HG03039 (cell line): ENCODE data around the gene NAPSA.

Experiments used
- ATAC-seq: cut with Tn5 transposase; IDR thresholded peaks from one replicate; pipeline ENCODE4 v1.9.1; 2021; ENCODE audit warnings: mild to moderate bottlenecking, moderate library complexity; ENCODE audit not compliant: unreplicated experiment

Gene NAPSA

GRCh38 chr19:50320051-50320450, 45.4 kb downstream of the NAPSA start:
- no peak for ATAC-seq

- no peak for ATAC-seq
These were observed 46.3 kb downstream of the NAPSA start for GRCh38 chr19:50319156-50319555.

- ATAC-seq, result no peak
These were observed 47.0 kb downstream of the NAPSA start for GRCh38 chr19:50318438-50318837.

- ATAC-seq, result no peak
These were observed 48.3 kb downstream of the NAPSA start for GRCh38 chr19:50317115-50317514.

GRCh38 chr19:50315773-50316448, 49.5 kb downstream of the NAPSA start:
- no peak for ATAC-seq

GRCh38 chr19:50314724-50315708, 50.4 kb downstream of the NAPSA start:
- ATAC-seq, result no peak

DNA sequence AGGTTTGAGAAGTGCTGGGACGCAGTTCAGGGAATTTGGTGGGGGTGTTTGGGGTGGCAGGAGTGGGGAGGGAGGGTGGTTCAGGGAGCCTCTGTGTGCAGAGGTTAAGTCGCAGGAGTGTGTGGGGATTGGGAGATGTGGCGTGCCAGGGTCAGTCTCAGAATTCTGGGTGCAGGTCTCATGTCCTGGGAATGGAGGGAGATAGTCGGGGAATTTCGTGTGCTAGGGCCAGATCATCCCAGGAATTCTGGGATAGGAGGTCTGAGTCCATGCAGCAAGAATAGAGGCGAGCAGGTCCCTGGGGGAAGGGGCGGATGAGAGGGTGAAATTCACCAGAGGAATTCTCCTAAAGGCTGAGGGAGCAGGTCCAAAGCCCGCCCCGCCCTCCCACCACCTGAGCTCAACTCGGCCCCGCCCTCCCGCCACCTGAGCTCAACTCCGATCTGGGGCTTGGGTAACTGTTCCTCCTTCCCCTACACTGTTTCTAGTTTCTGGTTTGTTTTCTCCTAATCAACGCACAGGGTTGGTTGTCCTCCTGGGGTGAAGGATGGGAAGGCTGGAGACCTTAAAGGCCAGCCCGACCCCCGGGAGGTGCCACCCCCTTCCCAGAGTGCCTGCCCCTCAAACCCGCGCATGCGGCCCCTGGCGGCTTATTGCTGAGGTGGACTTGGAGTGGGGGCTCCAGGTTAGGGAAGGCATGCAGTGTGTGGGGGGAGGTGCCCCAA, 51.5 kb downstream of the NAPSA start:
- no peak for ATAC-seq

DNA sequence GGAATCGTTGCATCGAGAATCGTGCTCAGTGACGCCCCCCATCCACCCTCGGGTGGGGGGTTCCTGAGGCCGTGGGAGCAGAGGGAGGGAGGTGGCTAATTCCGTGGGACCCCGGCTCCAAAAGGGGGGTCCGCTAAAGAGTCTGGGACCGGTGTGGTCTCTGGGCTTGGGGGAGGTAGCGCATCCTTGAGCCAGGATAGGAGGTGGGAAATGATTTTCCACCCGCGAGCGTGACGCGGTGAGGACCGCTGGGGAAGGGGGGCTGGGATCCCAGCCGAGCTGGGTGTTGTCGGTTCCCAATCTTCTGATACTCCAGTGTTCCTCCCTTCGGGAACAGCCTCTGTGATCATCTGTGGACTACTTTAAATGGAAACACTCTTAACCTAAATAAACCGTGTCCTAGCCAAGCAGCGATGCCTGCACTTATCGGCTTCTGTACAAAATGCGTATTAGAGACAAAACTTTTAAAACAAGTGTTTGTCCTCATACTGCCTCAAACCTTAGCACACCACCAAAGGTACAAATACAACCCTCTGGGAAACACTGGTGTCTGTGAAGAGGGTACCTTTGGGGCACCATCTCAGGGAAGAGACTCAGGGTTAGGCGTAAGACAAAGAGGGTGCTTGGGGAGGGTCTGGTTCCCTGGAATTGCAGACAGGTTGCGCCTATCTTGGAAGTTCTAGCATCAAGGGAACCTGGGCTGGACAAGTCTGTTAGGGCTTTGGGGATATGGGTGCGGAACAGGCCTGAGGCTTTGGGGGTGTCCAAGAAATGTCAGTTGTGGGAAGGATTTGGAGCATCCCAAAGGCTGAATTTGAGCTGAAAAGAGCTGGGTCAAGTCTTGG, 52.2 kb downstream of the NAPSA start:
- no peak for ATAC-seq

DNA sequence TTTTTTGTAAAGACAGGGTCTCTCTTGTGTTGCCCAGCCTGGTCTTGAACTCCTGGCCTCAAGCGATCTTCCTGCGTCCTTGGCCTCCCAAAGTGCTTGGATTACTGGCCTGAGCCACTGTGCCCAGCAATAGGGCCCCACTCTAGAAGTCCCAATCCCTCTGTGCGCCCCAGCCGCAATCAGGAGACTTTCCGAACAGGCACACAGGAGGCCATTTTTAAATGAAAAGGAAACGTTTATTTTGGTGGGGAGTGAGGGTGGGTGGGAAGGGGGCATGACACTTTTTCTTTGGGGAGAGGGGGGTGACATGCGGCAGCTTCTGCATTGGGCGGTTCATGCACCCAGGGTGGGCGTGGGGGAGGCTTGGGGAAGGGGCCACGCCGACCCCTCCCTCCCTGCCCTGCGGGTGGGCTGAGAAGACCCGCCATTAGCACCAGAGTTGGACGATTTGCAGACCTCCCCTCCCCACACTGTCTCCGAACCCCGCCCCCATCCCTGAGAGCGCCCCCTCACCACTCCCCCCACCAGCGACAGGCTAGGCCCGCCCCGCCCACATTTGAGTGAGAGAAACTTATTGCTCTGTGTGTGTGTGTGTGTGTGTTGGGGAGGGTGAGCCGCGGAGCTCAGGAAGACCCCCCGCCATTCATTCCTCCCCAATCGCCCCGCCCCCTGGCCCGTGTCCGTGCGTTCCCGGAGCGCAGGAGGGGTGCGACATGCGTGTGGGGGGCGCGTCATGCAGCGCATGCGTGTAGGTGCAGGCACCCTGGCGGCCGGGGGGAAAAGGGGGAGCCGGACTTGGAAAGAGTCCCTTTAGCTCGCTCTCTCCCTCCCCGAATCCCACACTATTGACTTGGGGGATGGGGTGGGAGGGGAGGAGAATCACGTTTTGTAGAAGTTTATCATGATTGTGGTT, 53.5 kb downstream of the NAPSA start:
- ATAC-seq, result no peak

GRCh38 chr19:50310759-50311465, 54.5 kb downstream of the NAPSA start:
- no peak for ATAC-seq

- ATAC-seq, result no peak
These were observed 55.9 kb downstream of the NAPSA start for GRCh38 chr19:50309396-50310125.

GRCh38 chr19:50308991-50309390, 56.4 kb downstream of the NAPSA start:
- no peak for ATAC-seq
